Mucosa of stomach (tissue), 1 donor: ENCODE results near the gene SH2D4B.
"Not testable (repeated sequence)": the region's sequence is repeated elsewhere in the genome, so short reads cannot be mapped to it uniquely, and the experiment has no call there.

Experiments
- H3K27me3 ChIP-seq: one replicate; pipeline ENCODE4 v1.7.0; 2013; ENCODE audit warnings: mild to moderate bottlenecking, low read length; ENCODE audit not compliant: control insufficient read depth, insufficient read depth
- H3K36me3 ChIP-seq: one replicate; pipeline ENCODE4 v1.7.0; 2013; ENCODE audit warnings: low read length; ENCODE audit not compliant: control insufficient read depth, insufficient read depth
- H3K4me1 ChIP-seq: one replicate; pipeline ENCODE4 v1.7.0; 2013; ENCODE audit warnings: mild to moderate bottlenecking, low read length; ENCODE audit not compliant: control insufficient read depth, insufficient read depth
- H3K4me3 ChIP-seq: one replicate; pipeline ENCODE4 v1.7.0; 2013; ENCODE audit warnings: low read length
- H3K9ac ChIP-seq: one replicate; pipeline ENCODE4 v1.7.0; 2013; ENCODE audit warnings: mild to moderate bottlenecking, low read length, moderate library complexity
- H3K9me3 ChIP-seq: one replicate; pipeline ENCODE4 v1.7.0; 2013; ENCODE audit warnings: mild to moderate bottlenecking, low read length, moderate library complexity; ENCODE audit not compliant: control insufficient read depth
- donor health status: Pancreatic carcinoma.

SH2D4B gene

DNA sequence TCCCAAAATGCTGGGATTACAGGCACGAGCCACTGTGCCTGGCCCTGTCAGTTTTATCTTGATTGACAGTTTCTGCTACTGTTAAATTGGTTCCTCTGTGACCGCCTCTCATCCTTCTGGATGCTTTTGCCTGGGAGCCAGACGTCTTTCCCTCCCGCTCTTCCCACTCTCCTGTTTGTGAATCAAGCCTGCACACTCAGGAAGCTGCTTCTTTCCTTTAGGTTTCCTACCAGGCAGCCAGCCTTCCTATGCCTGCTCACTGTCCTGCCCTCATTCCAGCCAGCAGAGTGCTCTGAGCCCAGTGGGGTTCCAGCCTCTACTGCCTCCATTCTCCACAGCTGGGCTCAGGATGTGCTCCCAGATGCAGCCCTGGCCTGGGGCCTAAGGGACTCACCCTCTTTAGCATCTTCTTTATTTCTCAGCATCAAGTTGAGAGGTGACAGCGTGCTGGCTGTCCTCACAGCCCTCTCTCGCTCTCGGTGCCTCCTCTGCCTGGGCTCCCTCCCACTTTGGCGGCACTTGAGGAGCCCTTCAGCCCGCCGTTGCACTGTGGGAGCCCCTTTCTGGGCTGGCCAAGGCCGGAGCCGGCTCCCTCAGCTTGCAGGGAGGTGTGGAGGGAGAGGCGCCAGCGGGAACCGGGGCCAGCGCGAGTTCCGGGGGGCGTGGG is 5.1 kb downstream of the SH2D4B start:
- Histone ChIP-seq H3K4me3 (no peak overlapping the region), H3K36me3 (no peaks in the 10 kb centered on the region), H3K9ac (no peak overlapping the region), H3K9me3 (no peaks in the 10 kb centered on the region), H3K27me3 (no peaks in the 10 kb centered on the region), H3K4me1 (no peaks in the 10 kb centered on the region)

DNA sequence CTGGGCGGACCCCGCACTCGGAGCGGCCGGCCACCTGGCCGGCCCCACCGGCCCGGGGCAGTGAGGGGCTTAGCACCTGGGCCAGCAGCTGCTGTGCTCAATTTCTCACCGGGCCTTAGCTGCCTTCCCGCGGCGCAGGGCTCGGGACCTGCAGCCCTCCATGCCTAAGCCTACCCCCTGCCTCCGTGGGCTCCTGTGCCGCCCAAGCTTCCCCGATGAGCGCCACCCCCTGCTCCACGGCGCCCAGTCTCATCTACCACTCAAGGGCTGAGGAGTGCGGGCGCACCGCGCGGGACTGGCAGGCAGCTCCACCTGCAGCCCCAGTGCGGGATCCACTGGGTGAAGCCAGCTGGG is 5.6 kb downstream of the SH2D4B start:
- H3K27me3 ChIP-seq, H3K9ac ChIP-seq, H3K4me3 ChIP-seq, H3K9me3 ChIP-seq, H3K36me3 ChIP-seq, H3K4me1 ChIP-seq: not testable (repeated sequence)

DNA sequence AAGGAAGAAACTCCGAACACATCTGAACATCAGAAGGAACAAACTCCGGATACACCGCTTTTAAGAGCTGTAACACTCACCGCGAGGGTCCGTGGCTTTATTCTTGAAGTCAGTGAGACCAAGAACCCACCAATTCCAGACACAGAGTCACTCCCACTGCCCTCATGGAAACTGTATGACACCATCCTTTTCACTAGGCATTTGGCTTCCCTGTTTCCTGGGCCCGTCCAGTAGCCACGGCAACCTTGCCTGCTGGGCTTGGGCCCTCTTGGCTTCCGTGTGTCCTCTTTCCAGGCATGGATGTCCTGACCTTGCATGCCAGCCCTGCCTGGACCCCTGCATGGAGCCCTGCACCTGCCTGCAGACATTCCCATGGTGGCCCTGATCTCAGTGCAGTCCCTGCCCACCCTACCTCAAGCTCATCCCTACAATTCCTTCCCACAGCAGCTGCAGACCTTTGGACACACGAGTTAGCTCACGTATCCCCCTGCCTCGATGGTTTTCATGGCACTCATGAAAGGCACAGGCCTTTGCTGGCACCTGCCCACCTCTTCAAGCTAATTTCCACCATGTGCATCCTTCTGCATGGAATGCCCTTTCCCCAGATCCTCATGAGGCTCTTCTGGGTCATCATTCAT is 6.7 kb downstream of the SH2D4B start:
- Histone ChIP-seq H3K4me1 (no peaks in the 10 kb centered on the region), H3K36me3 (no peaks in the 10 kb centered on the region), H3K4me3 (no peak overlapping the region), H3K9me3 (no peaks in the 10 kb centered on the region), H3K27me3 (no peaks in the 10 kb centered on the region), H3K9ac (no peak overlapping the region)

- H3K36me3 ChIP-seq = no peaks in the 10 kb centered on the region
- no peak overlapping the region for H3K9ac ChIP-seq
- no peaks in the 10 kb centered on the region for H3K27me3 ChIP-seq
- H3K9me3 ChIP-seq = no peaks in the 10 kb centered on the region
- H3K4me3 ChIP-seq = no peak overlapping the region
- no peaks in the 10 kb centered on the region for H3K4me1 ChIP-seq
Observed at GRCh38 chr10:80545258-80545881, 7.7 kb downstream of the SH2D4B start.

DNA sequence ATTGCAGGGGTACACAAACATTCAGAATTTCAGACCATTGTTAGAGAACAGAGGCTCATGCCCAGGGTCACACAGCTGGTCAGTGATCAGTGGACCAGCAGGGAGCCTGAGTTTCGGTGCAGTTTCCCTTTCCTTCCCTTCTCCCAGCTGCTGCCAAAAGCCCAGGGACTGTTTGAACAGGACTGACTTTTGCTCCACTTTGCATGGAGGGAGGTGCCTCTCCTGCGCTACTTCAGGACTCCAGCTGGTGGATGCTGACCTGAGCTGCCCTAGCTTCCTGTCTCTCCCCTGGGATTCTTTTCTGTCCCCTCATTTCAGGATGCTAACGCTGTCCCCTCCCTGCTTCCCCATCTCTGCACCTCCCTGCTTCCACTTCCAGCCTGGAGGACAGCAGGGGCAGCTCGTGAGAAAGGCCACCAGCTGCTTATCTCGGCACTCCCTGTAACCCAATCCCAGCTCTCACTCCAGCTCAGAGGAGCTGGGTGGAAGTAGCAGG is 14.5 kb downstream of the SH2D4B start:
- no peaks in the 10 kb centered on the region for H3K27me3 ChIP-seq
- no peak overlapping the region for H3K9ac ChIP-seq
- H3K36me3 ChIP-seq = no peaks in the 10 kb centered on the region
- no peaks in the 10 kb centered on the region for H3K9me3 ChIP-seq
- no peak overlapping the region for H3K4me3 ChIP-seq
- H3K4me1 ChIP-seq = peaks cover 11% of the 10 kb centered on the region

- H3K9ac ChIP-seq = no peak overlapping the region
- no peaks in the 10 kb centered on the region for H3K27me3 ChIP-seq
- H3K9me3 ChIP-seq = no peaks in the 10 kb centered on the region
- H3K4me3 ChIP-seq = no peak overlapping the region
- H3K36me3 ChIP-seq = no peaks in the 10 kb centered on the region
- peaks cover 11% of the 10 kb centered on the region for H3K4me1 ChIP-seq
Observed at GRCh38 chr10:80553436-80553835, 15.7 kb downstream of the SH2D4B start.

GRCh38 chr10:80554050-80554449 is 16.3 kb downstream of the SH2D4B start:
- Histone ChIP-seq H3K27me3 (no peaks in the 10 kb centered on the region), H3K9ac (no peak overlapping the region), H3K9me3 (no peaks in the 10 kb centered on the region), H3K4me3 (no peak overlapping the region), H3K4me1 (peaks cover 11% of the 10 kb centered on the region), H3K36me3 (no peaks in the 10 kb centered on the region)

GRCh38 chr10:80555415-80555814 is 17.7 kb downstream of the SH2D4B start:
- Histone ChIP-seq H3K9ac (no peak overlapping the region), H3K9me3 (no peaks in the 10 kb centered on the region), H3K27me3 (no peaks in the 10 kb centered on the region), H3K4me3 (no peak overlapping the region), H3K4me1 (peaks cover 11% of the 10 kb centered on the region), H3K36me3 (no peaks in the 10 kb centered on the region)

DNA sequence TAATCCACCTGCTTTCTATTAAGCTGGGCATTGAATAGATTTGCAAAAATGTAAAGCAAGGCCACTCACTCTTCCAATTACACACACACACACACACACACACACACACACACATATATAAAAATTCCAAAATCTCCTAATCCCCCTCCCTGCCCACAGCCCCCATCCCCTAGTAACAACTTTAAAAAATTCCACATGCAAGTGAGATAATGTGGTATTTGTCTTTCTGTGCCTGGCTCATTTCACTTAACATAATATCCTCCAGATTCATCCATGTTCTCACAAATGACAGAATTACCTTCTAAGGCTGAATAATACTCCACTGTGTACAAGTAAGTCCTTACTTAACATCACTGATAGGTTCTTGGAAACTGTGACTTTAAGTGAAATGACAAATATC is 24.2 kb downstream of the SH2D4B start:
- no peak overlapping the region for H3K4me3 ChIP-seq
- no peaks in the 10 kb centered on the region for H3K36me3 ChIP-seq
- H3K9ac ChIP-seq = no peak overlapping the region
- H3K4me1 ChIP-seq = no peaks in the 10 kb centered on the region
- H3K27me3 ChIP-seq = no peaks in the 10 kb centered on the region
- H3K9me3 ChIP-seq = no peaks in the 10 kb centered on the region

GRCh38 chr10:80567292-80567691 is 29.6 kb downstream of the SH2D4B start:
- Histone ChIP-seq H3K4me1 (no peaks in the 10 kb centered on the region), H3K36me3 (no peaks in the 10 kb centered on the region), H3K27me3 (no peaks in the 10 kb centered on the region), H3K4me3 (no peak overlapping the region), H3K9ac (no peak overlapping the region), H3K9me3 (no peaks in the 10 kb centered on the region)

GRCh38 chr10:80569131-80569895 is 31.6 kb downstream of the SH2D4B start:
- Histone ChIP-seq H3K36me3 (no peaks in the 10 kb centered on the region), H3K4me1 (no peaks in the 10 kb centered on the region), H3K4me3 (no peak overlapping the region), H3K9me3 (no peaks in the 10 kb centered on the region), H3K27me3 (no peaks in the 10 kb centered on the region), H3K9ac (no peak overlapping the region)

GRCh38 chr10:80571352-80571751 is 33.6 kb downstream of the SH2D4B start:
- Histone ChIP-seq H3K36me3 (no peaks in the 10 kb centered on the region), H3K9ac (no peak overlapping the region), H3K27me3 (no peaks in the 10 kb centered on the region), H3K9me3 (no peaks in the 10 kb centered on the region), H3K4me3 (no peak overlapping the region), H3K4me1 (no peaks in the 10 kb centered on the region)
